A549 (cell line): ENCODE data around the gene NQO1. TPM values are rescaled to one million over a fixed set of nuclear protein-coding genes. Genes with fewer than 3 reads are reported as not detected.

ENCODE experiments used
- ATAC-seq, 2 experiments: fragments of 200-7000 bp in 1 of 2; fragments of >200 bp in 1 of 2; cut with Nextera tagmentation in 1 of 2; cut with Tn5 transposase in 1 of 2; 3 replicates each; pipeline versions ENCODE4 v1.8.0 to v1.9.1; 2018 to 2020; ENCODE audit warnings: mild to moderate bottlenecking in 1 of 2, moderate library complexity in 1 of 2
- CTCF ChIA-PET: fragments of 300-600 bp; sonication (Branson Sonifier 250); formaldehyde crosslinking; extraction: SDS; loops from one replicate; lab custom pipeline; 2021; ENCODE audit warnings: antibody characterized with exemption, inconsistent platforms; lab: Yijun Ruan, JAX
- POLR2A ChIA-PET: fragments of 350-600 bp; formaldehyde crosslinking; extraction: SDS; loops from one replicate; lab custom pipeline; 2021; ENCODE audit warnings: antibody characterized with exemption, inconsistent platforms; lab: Yijun Ruan, JAX
- DNase-seq, 2 experiments: peaks; one replicate each; pipeline versions ENCODE4 v3.0.0 to v3.0.0-alpha.2; 2011 to 2016; ENCODE audit warnings: low read depth in 1 of 2, low spot score in 1 of 2
- FAIRE-seq: peaks from 2 replicates; lab custom pipeline; 2011; peaks lifted over from hg19 to GRCh38; lab: Jason Lieb, UNC
- H3K27ac ChIP-seq, 2 experiments: fragments of >200 bp; sonication (Bioruptor Twin); formaldehyde crosslinking; 3 replicates each; pipeline ENCODE4 v1.5.1; 2016 to 2017
- H3K4me1 ChIP-seq: fragments of >200 bp; sonication (Bioruptor Twin); formaldehyde crosslinking; 3 replicates; pipeline ENCODE4 v1.6.1; 2016
- H3K4me2 ChIP-seq: fragments of >200 bp; sonication (Bioruptor Twin); formaldehyde crosslinking; 3 replicates; pipeline ENCODE4 v1.6.1; 2016
- H3K4me3 ChIP-seq: fragments of >200 bp; sonication (Bioruptor Twin); formaldehyde crosslinking; 3 replicates; pipeline ENCODE4 v1.5.1; 2016
- H3K9me3 ChIP-seq: fragments of >200 bp; sonication (Bioruptor Twin); formaldehyde crosslinking; 3 replicates; pipeline ENCODE4 v1.6.1; 2016
- ATOH8 ChIP-seq: fragments of 250-450 bp; sonication (Bioruptor Pico); IDR thresholded peaks from 2 replicates; pipeline ENCODE4 v1.5.0; 2020; ENCODE audit warnings: low read depth, mild to moderate bottlenecking, moderate library complexity
- CBX8 ChIP-seq: fragments of 200-600 bp; sonication (generic); IDR thresholded peaks from 2 replicates; pipeline ENCODE4 v1.6.1; 2016
- CEBPB ChIP-seq, 2 experiments: fragments of >200 bp in 1 of 2; sonication (Bioruptor Twin) in 1 of 2; formaldehyde crosslinking in 1 of 2; IDR thresholded peaks; 2 replicates each; pipeline ENCODE4 v1.6.1; 2012 to 2016
- CHD4 ChIP-seq: fragments of 200-600 bp; sonication (generic); IDR thresholded peaks from 2 replicates; pipeline ENCODE4 v1.6.1; 2016; ENCODE audit warnings: antibody characterized with exemption, mild to moderate bottlenecking, borderline replicate concordance
- CTCF ChIP-seq: fragments of >200 bp; sonication (Bioruptor Twin); formaldehyde crosslinking; IDR thresholded peaks from 3 replicates; pipeline ENCODE4 v1.5.1; 2016
- E2F6 ChIP-seq: IDR thresholded peaks from 2 replicates; pipeline ENCODE4 v1.6.1; 2012; ENCODE audit warnings: low read depth, borderline replicate concordance
- ELK1 ChIP-seq: fragments of 150-350 bp; IDR thresholded peaks from 2 replicates; pipeline ENCODE4 v1.6.1; 2014; ENCODE audit warnings: low read depth, mild to moderate bottlenecking, low read length
- EP300 ChIP-seq, 2 experiments: fragments of >200 bp; sonication (Bioruptor Twin); formaldehyde crosslinking; IDR thresholded peaks; 2 replicates in 1 of 2; 3 replicates in 1 of 2; pipeline ENCODE4 v1.6.1; 2016 to 2017
- FOSB ChIP-seq: fragments of 250-450 bp; sonication (Bioruptor Pico); IDR thresholded peaks from 2 replicates; pipeline ENCODE4 v1.5.0; 2020; ENCODE audit warnings: mild to moderate bottlenecking, moderate library complexity
- FOSL2 ChIP-seq, 2 experiments: fragments of 450-650 bp in 1 of 2; fragments of >200 bp in 1 of 2; sonication (Bioruptor Twin) in 1 of 2; formaldehyde crosslinking; IDR thresholded peaks; 2 replicates each; pipeline versions ENCODE4 v1.5.0 to v1.6.1; 2016 to 2020; ENCODE audit warnings: mild to moderate bottlenecking in 1 of 2, moderate library complexity in 1 of 2
- HES2 ChIP-seq: fragments of >200 bp; sonication (Bioruptor Twin); formaldehyde crosslinking; IDR thresholded peaks from 2 replicates; pipeline ENCODE4 v1.6.1; 2016
- HOXA7 ChIP-seq: fragments of 250-450 bp; sonication (Bioruptor Pico); IDR thresholded peaks from 2 replicates; pipeline ENCODE4 v1.5.0; 2020; ENCODE audit warnings: mild to moderate bottlenecking, moderate library complexity
- JUN ChIP-seq, 2 experiments: fragments of >200 bp; sonication (Bioruptor Twin); formaldehyde crosslinking; IDR thresholded peaks; 2 replicates in 1 of 2; 3 replicates in 1 of 2; pipeline ENCODE4 v1.6.1; 2016 to 2017
- KDM1A ChIP-seq: fragments of 200-600 bp; sonication (generic); IDR thresholded peaks from 2 replicates; pipeline ENCODE4 v1.6.1; 2016; ENCODE audit warnings: low read depth, mild to moderate bottlenecking
- MAFK ChIP-seq: fragments of 450-650 bp; IDR thresholded peaks from 2 replicates; pipeline ENCODE4 v1.6.1; 2014; ENCODE audit not compliant: partially characterized antibody
- NFE2L2 ChIP-seq: fragments of 150-350 bp; conservative IDR thresholded peaks from 2 replicates; pipeline ENCODE4 v1.6.1; 2014; ENCODE audit warnings: low read length
- POLR2AphosphoS2 ChIP-seq: conservative IDR thresholded peaks from 2 replicates; pipeline ENCODE4 v1.6.1; 2012; ENCODE audit warnings: low read length, improper control_type of control experiment, inconsistent platforms
- RARB ChIP-seq: fragments of 250-450 bp; sonication (Bioruptor Pico); IDR thresholded peaks from 2 replicates; pipeline ENCODE4 v1.8.0; 2021; ENCODE audit warnings: mild to moderate bottlenecking, moderate library complexity
- RCOR1 ChIP-seq: fragments of 150-350 bp; IDR thresholded peaks from 2 replicates; pipeline ENCODE4 v1.6.1; 2014; ENCODE audit warnings: antibody characterized with exemption, low read length, low read depth
- SMC3 ChIP-seq: fragments of >200 bp; sonication (Bioruptor Twin); formaldehyde crosslinking; IDR thresholded peaks from 3 replicates; pipeline ENCODE4 v1.6.1; 2018; ENCODE audit warnings: inconsistent platforms
- TFCP2L1 ChIP-seq: fragments of 250-450 bp; sonication (Bioruptor Pico); IDR thresholded peaks from 2 replicates; pipeline ENCODE4 v1.5.0; 2021; ENCODE audit warnings: mild to moderate bottlenecking
- TP53 ChIP-seq: fragments of 250-450 bp; sonication (Bioruptor Pico); IDR thresholded peaks from 2 replicates; pipeline ENCODE4 v1.5.0; 2021; ENCODE audit warnings: mild to moderate bottlenecking, moderate library complexity
- ZFP36 ChIP-seq: fragments of 450-650 bp; IDR thresholded peaks from 2 replicates; pipeline ENCODE4 v1.6.1; 2014; ENCODE audit warnings: borderline replicate concordance; ENCODE audit not compliant: partially characterized antibody
- WGBS: methylation state at CpG from one replicate; pipeline ENCODE4 v1.1.6; 2017; ENCODE audit errors: missing lambda C conversion rate; 5-methylcytosine and 5-hydroxymethylcytosine counted together
- polyA plus RNA-seq, 4 experiments: library from polyadenylated mRNA; depleted of rRNA in 3 of 4; stranded (reverse); fragments of >200 nt; fragmentation: RNase III in 1 of 4; extraction: RNeasy Plus Mini Kit Qiagen cat#74134 plus additional on column Dnase treatment in 1 of 4; gene quantifications; 2 replicates in 3 of 4; 3 replicates in 1 of 4; pipeline ENCODE4 v1.2.3, GENCODE V29; 2011 to 2017

The NQO1 gene
- polyA plus RNA-seq, 2 of the 4 experiments (the other 2 are of a cell fraction): 1,834 to 2,775 TPM

GRCh38 chr16:69703638-69704037 lies 22.7 kb downstream of the NQO1 start:
- 57% methylated on average over 2 of the region's 2 CpGs for WGBS
- peak; percentile 9 to 11; a peak in 4 of 6 replicates for ATAC-seq
- H3K9me3 ChIP-seq: no peaks in the 10 kb centered on the region
- no peak for DNase-seq
- peaks cover 41% of the 10 kb centered on the region for H3K4me1 ChIP-seq
- TF ChIP-seq NFE2L2 (no peak), JUN (IDR thresholded peaks at IDR 0.05) (no peak; a peak in 1 of 5 replicates), TP53 (CRISPR knock-in tag) (peak; percentile 71; the same call in 1 of the 2 replicates), CEBPB (IDR thresholded peaks at IDR 0.05) (peak; percentile 42 to 56; a peak in 2 of 4 replicates), POLR2AphosphoS2 (peak; percentile 82; the same call in 1 of the 2 replicates), RARB (CRISPR knock-in tag) (peak; percentile 65; the same call in 1 of the 2 replicates), E2F6 (no peak), CBX8 (no peak), MAFK (no peak), HOXA7 (0 out of 2 replicates have a peak, but pooled peaks have one; percentile 33), FOSB (CRISPR knock-in tag) (0 out of 2 replicates have a peak, but pooled peaks have one; percentile 32), FOSL2 (IDR thresholded peaks at IDR 0.05) (no peak), FOSL2 (CRISPR knock-in tag; IDR thresholded peaks at IDR 0.05) (peak; percentile 17; the same call in 1 of the 2 replicates), TFCP2L1 (peak; percentile 92)
- CTCF ChIA-PET: interaction anchor here (1.0 to 3.9 kb wide), 7 partner anchors 9 to 306 kb away, joined by 3 to 24 read pairs (median 4); partner anchors contain the start of genes NOB1 and NQO1
- FAIRE-seq: no peak
- H3K4me2 ChIP-seq: peak overlapping the region; percentile 1; the same call in 1 of the 3 replicates
- POLR2A ChIA-PET: interaction anchor here (1.5 kb wide), 1 partner anchor 23 kb away, joined by 12 read pairs; the partner anchor contains the start of gene NQO1
- H3K27ac ChIP-seq: no peak overlapping the region
- H3K4me3 ChIP-seq: no peak overlapping the region

GRCh38 chr16:69701866-69702265 lies 24.5 kb downstream of the NQO1 start:
- 78% methylated on average over 2 of the region's 2 CpGs for WGBS
- Histone ChIP-seq H3K27ac (no peak overlapping the region), H3K4me3 (no peak overlapping the region), H3K9me3 (no peaks in the 10 kb centered on the region), H3K4me1 (peaks cover 32% of the 10 kb centered on the region), H3K4me2 (no peak overlapping the region)
- FAIRE-seq (no peak), ATAC-seq (peak in 1 of 2 experiments; percentile 9; a peak in 2 of 6 replicates), DNase-seq (no peak)
- TF ChIP-seq SMC3 (no peak), HOXA7 (no peak), CTCF (no peak), TFCP2L1 (0 out of 2 replicates have a peak, but pooled peaks have one; percentile 17), ELK1 (no peak)
- ChIA-PET POLR2A (no interaction called here), CTCF (interaction anchor here (2.7 to 3.9 kb wide), 2 partner anchors 8 to 305 kb away, joined by 9 to 24 read pairs; no protein-coding TSS in a partner anchor)

GRCh38 chr16:69701452-69701851 lies 24.9 kb downstream of the NQO1 start:
- peak; percentile 63 for FAIRE-seq
- no peak overlapping the region for H3K4me3 ChIP-seq
- ATAC-seq: no peak
- H3K4me2 ChIP-seq: no peak overlapping the region
- no peaks in the 10 kb centered on the region for H3K9me3 ChIP-seq
- ChIA-PET POLR2A (interaction anchor here (0.6 kb wide), 1 partner anchor 140 kb away, joined by 3 read pairs; no protein-coding TSS in a partner anchor), CTCF (interaction anchor here (2.7 to 3.9 kb wide), 2 partner anchors 8 to 304 kb away, joined by 9 to 24 read pairs; no protein-coding TSS in a partner anchor)
- peaks cover 28% of the 10 kb centered on the region for H3K4me1 ChIP-seq
- no peak overlapping the region for H3K27ac ChIP-seq
- no peak for DNase-seq
- no peak for TF ChIP-seq RARB (CRISPR knock-in tag)
- no peak for TF ChIP-seq HES2
- no peak for TF ChIP-seq EP300 (IDR thresholded peaks at IDR 0.05)
- no peak for TF ChIP-seq ATOH8 (CRISPR knock-in tag)
- no peak for TF ChIP-seq CHD4
- no peak for TF ChIP-seq NFE2L2
- no peak for TF ChIP-seq SMC3
- no peak for TF ChIP-seq KDM1A
- TF ChIP-seq RCOR1: no peak
- TF ChIP-seq ZFP36: no peak
- TF ChIP-seq FOSB (CRISPR knock-in tag): no peak
